GM21526 (cell line): ENCODE results near the gene CRBN.

Source experiments
- ATAC-seq: cut with Tn5 transposase; IDR thresholded peaks from one replicate; pipeline ENCODE4 v1.9.1; 2021; ENCODE audit warnings: moderate library complexity; ENCODE audit not compliant: unreplicated experiment, low FRiP score

The CRBN gene

GRCh38 chr3:3179407-3180094 lies at the start of gene CRBN:
Gene CRBN, minus strand, starts transcription at chr3:3179691. Its CDS starts 4 bp downstream, at chr3:3179687.
- peak; percentile 99 for ATAC-seq

GRCh38 chr3:3227640-3228039 lies 48.1 kb upstream of the CRBN start:
- ATAC-seq: no peak

- ATAC-seq: no peak
These were observed 42.0 kb upstream of the CRBN start for GRCh38 chr3:3221528-3221927.

- ATAC-seq: no peak
These were observed 36.9 kb upstream of the CRBN start for GRCh38 chr3:3216401-3216800.

GRCh38 chr3:3212781-3213440 lies 33.4 kb upstream of the CRBN start:
- ATAC-seq: no peak

GRCh38 chr3:3209714-3210113 lies 30.2 kb upstream of the CRBN start:
- ATAC-seq: no peak

GRCh38 chr3:3209057-3209456 lies 29.6 kb upstream of the CRBN start:
- no peak for ATAC-seq

- peak; percentile 95 for ATAC-seq
These were observed 22.1 kb upstream of the CRBN start for GRCh38 chr3:3201611-3202010.

GRCh38 chr3:3200632-3201212 lies 21.2 kb upstream of the CRBN start:
- peak; percentile 62 for ATAC-seq

- no peak for ATAC-seq
These were observed 19.8 kb upstream of the CRBN start for GRCh38 chr3:3199306-3199705.

GRCh38 chr3:3196148-3196861 lies 16.8 kb upstream of the CRBN start:
- no peak for ATAC-seq

- ATAC-seq: no peak
These were observed 15.4 kb upstream of the CRBN start for GRCh38 chr3:3194861-3195260.

- ATAC-seq: no peak
These were observed 12.8 kb upstream of the CRBN start for GRCh38 chr3:3192286-3192675.

GRCh38 chr3:3191675-3192285 lies 12.3 kb upstream of the CRBN start:
- no peak for ATAC-seq

- no peak for ATAC-seq
These were observed 10.5 kb upstream of the CRBN start for GRCh38 chr3:3189961-3190360.

- no peak for ATAC-seq
These were observed 9.7 kb upstream of the CRBN start for GRCh38 chr3:3189102-3189727.

- no peak for ATAC-seq
These were observed 5.4 kb upstream of the CRBN start for GRCh38 chr3:3184876-3185275.

GRCh38 chr3:3180456-3180855 lies 965 bp upstream of the CRBN start:
- ATAC-seq: no peak

- peak; percentile 2 for ATAC-seq
These were observed 778 bp downstream of the CRBN start for GRCh38 chr3:3178498-3179328.
